Body of pancreas (tissue), 4 donors: ENCODE data around the gene SKOR1.

Experiments
- POLR2A ChIP-seq, 3 donors: fragments of 450-650 bp; IDR thresholded peaks; one replicate each; pipeline ENCODE4 v1.6.1; 2016; ENCODE audit warnings: antibody characterized with exemption in 3 of 3, mild to moderate bottlenecking in 2 of 3
- TF ChIP-seq, protein P1 (sequence below), 7 experiments: fragments of 450-650 bp in 4 of 7; fragments of 200-600 bp in 3 of 7; sonication (generic) in 3 of 7; IDR thresholded peaks; one replicate each; pipeline ENCODE4 v1.5.1; 2016 to 2019; ENCODE audit warnings: antibody characterized with exemption in 7 of 7

- TF ChIP-seq, protein P1, sequence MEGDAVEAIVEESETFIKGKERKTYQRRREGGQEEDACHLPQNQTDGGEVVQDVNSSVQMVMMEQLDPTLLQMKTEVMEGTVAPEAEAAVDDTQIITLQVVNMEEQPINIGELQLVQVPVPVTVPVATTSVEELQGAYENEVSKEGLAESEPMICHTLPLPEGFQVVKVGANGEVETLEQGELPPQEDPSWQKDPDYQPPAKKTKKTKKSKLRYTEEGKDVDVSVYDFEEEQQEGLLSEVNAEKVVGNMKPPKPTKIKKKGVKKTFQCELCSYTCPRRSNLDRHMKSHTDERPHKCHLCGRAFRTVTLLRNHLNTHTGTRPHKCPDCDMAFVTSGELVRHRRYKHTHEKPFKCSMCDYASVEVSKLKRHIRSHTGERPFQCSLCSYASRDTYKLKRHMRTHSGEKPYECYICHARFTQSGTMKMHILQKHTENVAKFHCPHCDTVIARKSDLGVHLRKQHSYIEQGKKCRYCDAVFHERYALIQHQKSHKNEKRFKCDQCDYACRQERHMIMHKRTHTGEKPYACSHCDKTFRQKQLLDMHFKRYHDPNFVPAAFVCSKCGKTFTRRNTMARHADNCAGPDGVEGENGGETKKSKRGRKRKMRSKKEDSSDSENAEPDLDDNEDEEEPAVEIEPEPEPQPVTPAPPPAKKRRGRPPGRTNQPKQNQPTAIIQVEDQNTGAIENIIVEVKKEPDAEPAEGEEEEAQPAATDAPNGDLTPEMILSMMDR (IDR thresholded peaks at IDR 0.05), result no peak
- TF ChIP-seq POLR2A (IDR thresholded peaks at IDR 0.05), result no peak
Observed at GRCh38 chr15:67788986-67789385, 36.3 kb upstream of the SKOR1 start.
